GM12878 (cell line): ENCODE results near the gene TMEM135. TPM values are rescaled to one million over a fixed set of nuclear protein-coding genes. Genes with fewer than 3 reads are reported as not detected.

ENCODE experiments used
- ATAC-seq: fragments of 200-7000 bp; cut with Tn5 transposase; 3 replicates; pipeline ENCODE4 v1.9.1; 2020; ENCODE audit warnings: mild to moderate bottlenecking, moderate library complexity
- BruUV-seq: library from RNA; stranded (reverse); fragments of 400-500 nt; replicated peaks from 2 replicates; lab custom pipeline; 2021; lab: Mats Ljungman, UMichigan
- CTCF ChIA-PET: fragments of 300-600 bp; sonication (Branson Sonifier 250); formaldehyde crosslinking; extraction: SDS; loops from one replicate; lab custom pipeline; 2021; ENCODE audit warnings: inconsistent platforms; lab: Yijun Ruan, JAX
- POLR2A ChIA-PET: fragments of 350-600 bp; formaldehyde crosslinking; extraction: SDS; loops from one replicate; lab custom pipeline; 2021; ENCODE audit warnings: inconsistent platforms; lab: Charles Lee
- RAD21 ChIA-PET: fragments of 300-600 bp; sonication (Branson Sonifier 250); formaldehyde crosslinking; loops from one replicate; lab custom pipeline; 2023; ENCODE audit warnings: antibody characterized with exemption; ENCODE audit not compliant: unreplicated experiment; lab: Charles Lee
- SMC1A ChIA-PET: fragments of 300-600 bp; sonication (Branson Sonifier 250); formaldehyde crosslinking; loops from one replicate; lab custom pipeline; 2023; ENCODE audit not compliant: unreplicated experiment, uncharacterized antibody; lab: Charles Lee
- DNase-seq: peaks from one replicate; pipeline ENCODE4 v3.0.0-alpha.2; 2011; ENCODE audit warnings: low read depth, low spot score
- FAIRE-seq: peaks from 3 replicates; lab custom pipeline; 2011; peaks lifted over from hg19 to GRCh38; lab: Jason Lieb, UNC
- H2AFZ ChIP-seq: 2 replicates; pipeline ENCODE4 v1.6.0; 2011; ENCODE audit warnings: low read depth, low read length, control low read depth; ENCODE audit not compliant: control insufficient read depth
- H3K27ac ChIP-seq: 2 replicates; pipeline ENCODE4 v1.5.1; 2011; ENCODE audit warnings: control low read depth; ENCODE audit not compliant: control insufficient read depth, insufficient read depth
- H3K27me3 ChIP-seq, 2 experiments: replicated peaks in 1 of 2; 2 replicates each; pipeline versions ENCODE4 v1.6.0 to v1.6.1; 2011; ENCODE audit warnings: low read length in 1 of 2; ENCODE audit not compliant: control insufficient read depth in 2 of 2, insufficient read depth in 2 of 2
- H3K36me3 ChIP-seq, 2 experiments: 2 replicates each; pipeline ENCODE4 v1.5.1; 2011; ENCODE audit warnings: low read length in 1 of 2; ENCODE audit not compliant: control insufficient read depth in 2 of 2, insufficient read depth in 2 of 2
- H3K4me1 ChIP-seq: 2 replicates; pipeline ENCODE4 v1.6.1; 2011; ENCODE audit warnings: mild to moderate bottlenecking, low read length, moderate library complexity, mixed read lengths; ENCODE audit not compliant: control insufficient read depth, insufficient read depth
- H3K4me2 ChIP-seq: 2 replicates; pipeline ENCODE4 v1.6.0; 2011; ENCODE audit warnings: control low read depth; ENCODE audit not compliant: control insufficient read depth, insufficient read depth
- H3K4me3 ChIP-seq: fragments of 200-600 bp; sonication (generic); 2 replicates; pipeline ENCODE4 v1.5.1; 2016
- H3K79me2 ChIP-seq: 2 replicates; pipeline ENCODE4 v1.6.0; 2011; ENCODE audit warnings: low read length; ENCODE audit not compliant: control insufficient read depth, insufficient read depth
- H3K9ac ChIP-seq: 2 replicates; pipeline ENCODE4 v1.8.0; 2011; ENCODE audit warnings: low read length, control low read depth, mixed read lengths; ENCODE audit not compliant: control insufficient read depth, insufficient read depth
- H3K9me3 ChIP-seq: replicated peaks from 3 replicates; pipeline ENCODE4 v1.5.1; 2011; ENCODE audit warnings: mild to moderate bottlenecking, low read length; ENCODE audit not compliant: control insufficient read depth, insufficient read depth
- H4K20me1 ChIP-seq: 2 replicates; pipeline ENCODE4 v1.6.0; 2011; ENCODE audit not compliant: control insufficient read depth, insufficient read depth
- CREM ChIP-seq: IDR thresholded peaks from 2 replicates; pipeline ENCODE4 v1.6.1; 2014; ENCODE audit warnings: antibody characterized with exemption, low read depth
- NKRF ChIP-seq: fragments of 450-650 bp; conservative IDR thresholded peaks from 2 replicates; pipeline ENCODE4 v1.6.1; 2017; ENCODE audit warnings: mild to moderate bottlenecking, moderate library complexity
- RBBP5 ChIP-seq: fragments of 200-600 bp; sonication (generic); conservative IDR thresholded peaks from 2 replicates; pipeline ENCODE4 v1.6.1; 2016
- RCOR1 ChIP-seq: conservative IDR thresholded peaks from 2 replicates; pipeline ENCODE4 v1.6.1; 2012; ENCODE audit warnings: low read depth, low read length, improper control_type of control experiment
- RELB ChIP-seq: fragments of 450-650 bp; IDR thresholded peaks from 2 replicates; pipeline ENCODE4 v1.6.1; 2017; ENCODE audit warnings: low read depth, mild to moderate bottlenecking, moderate library complexity
- WGBS: methylation state at CpG from one replicate; pipeline ENCODE4 v1.1.6; 2016; ENCODE audit warnings: low lambda C conversion rate; ENCODE audit not compliant: insufficient replicate concordance, insufficient coverage; ENCODE audit errors: missing lambda C conversion rate; 5-methylcytosine and 5-hydroxymethylcytosine counted together
- in situ Hi-C: fragments of 300-500 bp; cut with MboI; formaldehyde crosslinking; loops from 9 replicates; pipeline ENCODE4 v1.14.3; 2018; ENCODE audit warnings: mixed read lengths
- intact Hi-C: fragments of 100-400 bp; cut with micrococcal nuclease; formaldehyde crosslinking; loops from one replicate; pipeline ENCODE4 v1.14.2; 2022; ENCODE audit not compliant: unreplicated experiment
- polyA plus RNA-seq, 11 experiments: library from polyadenylated mRNA; depleted of rRNA in 4 of 11; unstranded in 6 of 11; stranded (reverse) in 5 of 11; fragments of >200 nt; fragmentation: Nextera tagmentation in 4 of 11; fragmentation: Illumina TruSeq in 1 of 11; extraction: Ambion mirVana in 4 of 11; extraction: Trizol in 1 of 11; gene quantifications; 1 replicate in 1 of 11; 2 replicates in 10 of 11; pipeline versions ENCODE4 v1.2.1 to v1.2.3, GENCODE V29; 2011 to 2016; ENCODE audit warnings: inconsistent platforms in 2 of 11, missing spikeins in 2 of 11, low read depth in 1 of 11
- total RNA-seq, 4 experiments: library from RNA; depleted of rRNA in 3 of 4; stranded (reverse); fragments of >200 nt in 3 of 4; fragmentation: Illumina TruSeq in 1 of 4; extraction: Trizol in 1 of 4; gene quantifications; 2 replicates each; pipeline versions ENCODE4 v1.2.1 to v1.2.3, GENCODE V29; 2013 to 2021
- TF ChIP-seq, protein P1 (sequence below): fragments of 450-650 bp; IDR thresholded peaks from 2 replicates; pipeline ENCODE4 v1.6.1; 2016; ENCODE audit warnings: mild to moderate bottlenecking

TMEM135 gene
- total and polyA plus RNA-seq, 10 of the 15 experiments (the other 5 are each of a cell fraction or from before 2014, with no cell fraction given): 7.2 to 117 (median 12.9) TPM

DNA sequence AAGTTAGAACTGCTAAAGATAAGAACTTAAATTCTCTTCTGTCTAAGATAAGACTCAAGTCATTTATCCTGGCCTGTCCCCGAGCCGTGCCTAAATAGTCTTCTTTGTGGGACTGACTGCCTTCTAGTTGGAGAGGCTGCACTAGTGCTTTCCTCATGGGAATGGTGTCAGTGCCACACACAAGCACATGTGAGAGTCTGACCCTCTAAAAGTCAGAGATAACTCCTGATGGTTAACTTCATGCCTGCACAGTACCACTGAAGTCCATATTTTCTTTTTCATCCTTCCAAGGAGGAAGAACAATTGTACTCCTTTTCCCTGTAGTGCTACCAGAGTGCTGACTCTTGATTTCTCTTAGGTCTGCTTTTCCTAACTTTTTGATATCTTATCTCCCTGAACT, 309.7 kb downstream of the TMEM135 start:
- CTCF ChIA-PET: no interaction called here
- Histone ChIP-seq H4K20me1 (no peaks in the 10 kb centered on the region), H3K9ac (no peak overlapping the region), H3K4me1 (no peaks in the 10 kb centered on the region), H3K4me3 (no peak overlapping the region), H3K36me3 (no peaks in the 10 kb centered on the region), H3K27ac (no peak overlapping the region), H3K27me3 (no peaks in the 10 kb centered on the region), H3K9me3 (no peaks in the 10 kb centered on the region), H3K4me2 (no peak overlapping the region), H3K79me2 (no peaks in the 10 kb centered on the region), H2AFZ (no peak overlapping the region)
- no peak for ATAC-seq
- intact Hi-C loops (no loop called here), in situ Hi-C loops (no loop called here)
- DNase-seq: no peak
- SMC1A ChIA-PET: no interaction called here
- POLR2A ChIA-PET: no interaction called here
- RAD21 ChIA-PET: no interaction called here
- TF ChIP-seq NKRF: no peak
- TF ChIP-seq, protein P1, sequence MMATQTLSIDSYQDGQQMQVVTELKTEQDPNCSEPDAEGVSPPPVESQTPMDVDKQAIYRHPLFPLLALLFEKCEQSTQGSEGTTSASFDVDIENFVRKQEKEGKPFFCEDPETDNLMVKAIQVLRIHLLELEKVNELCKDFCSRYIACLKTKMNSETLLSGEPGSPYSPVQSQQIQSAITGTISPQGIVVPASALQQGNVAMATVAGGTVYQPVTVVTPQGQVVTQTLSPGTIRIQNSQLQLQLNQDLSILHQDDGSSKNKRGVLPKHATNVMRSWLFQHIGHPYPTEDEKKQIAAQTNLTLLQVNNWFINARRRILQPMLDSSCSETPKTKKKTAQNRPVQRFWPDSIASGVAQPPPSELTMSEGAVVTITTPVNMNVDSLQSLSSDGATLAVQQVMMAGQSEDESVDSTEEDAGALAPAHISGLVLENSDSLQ: no peak
- TF ChIP-seq RCOR1: no peak
- no peak for TF ChIP-seq RBBP5
- 54% methylated on average over 2 of the region's 2 CpGs for WGBS
- FAIRE-seq: no peak
- no TSS peak for BruUV-seq

DNA sequence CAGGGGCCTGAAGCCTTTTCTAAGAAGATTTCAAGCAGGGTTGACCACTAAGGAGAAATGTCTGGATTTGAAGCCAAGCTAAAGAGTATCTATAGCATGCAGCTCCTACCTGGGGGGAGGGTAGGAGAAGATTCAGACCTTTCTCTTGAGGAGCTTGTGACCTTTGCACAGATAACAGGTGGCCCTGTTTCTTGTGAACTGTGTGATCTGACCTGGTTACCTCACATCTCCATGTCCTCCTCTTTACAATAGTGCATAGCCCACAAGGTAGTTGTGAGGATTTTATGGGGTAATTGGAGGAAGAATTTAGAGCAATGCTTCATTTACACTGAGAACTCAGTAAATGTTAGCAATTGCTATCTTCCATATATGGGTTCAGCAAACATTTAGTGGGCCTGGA, 310.1 kb downstream of the TMEM135 start:
- POLR2A ChIA-PET: no interaction called here
- SMC1A ChIA-PET: no interaction called here
- Histone ChIP-seq H3K4me1 (no peaks in the 10 kb centered on the region), H3K9me3 (no peaks in the 10 kb centered on the region), H3K27ac (no peak overlapping the region), H3K4me3 (no peak overlapping the region), H3K36me3 (no peaks in the 10 kb centered on the region), H3K9ac (no peak overlapping the region), H3K27me3 (no peaks in the 10 kb centered on the region), H3K79me2 (no peaks in the 10 kb centered on the region), H4K20me1 (no peaks in the 10 kb centered on the region), H2AFZ (no peak overlapping the region), H3K4me2 (no peak overlapping the region)
- no TSS peak for BruUV-seq
- in situ Hi-C loops (no loop called here), intact Hi-C loops (no loop called here)
- DNase-seq (no peak), FAIRE-seq (no peak), ATAC-seq (no peak)
- RAD21 ChIA-PET: no interaction called here
- CTCF ChIA-PET: no interaction called here
- TF ChIP-seq RELB (no peak), CREM (no peak)
